Measurements from ENCODE around the gene LUC7L3. TPM values are rescaled to one million over a fixed set of nuclear protein-coding genes. Genes with fewer than 3 reads are reported as not detected.

LUC7L3 gene
- total RNA-seq, 1 experiment from 2014 or later, result 184 TPM

DNA sequence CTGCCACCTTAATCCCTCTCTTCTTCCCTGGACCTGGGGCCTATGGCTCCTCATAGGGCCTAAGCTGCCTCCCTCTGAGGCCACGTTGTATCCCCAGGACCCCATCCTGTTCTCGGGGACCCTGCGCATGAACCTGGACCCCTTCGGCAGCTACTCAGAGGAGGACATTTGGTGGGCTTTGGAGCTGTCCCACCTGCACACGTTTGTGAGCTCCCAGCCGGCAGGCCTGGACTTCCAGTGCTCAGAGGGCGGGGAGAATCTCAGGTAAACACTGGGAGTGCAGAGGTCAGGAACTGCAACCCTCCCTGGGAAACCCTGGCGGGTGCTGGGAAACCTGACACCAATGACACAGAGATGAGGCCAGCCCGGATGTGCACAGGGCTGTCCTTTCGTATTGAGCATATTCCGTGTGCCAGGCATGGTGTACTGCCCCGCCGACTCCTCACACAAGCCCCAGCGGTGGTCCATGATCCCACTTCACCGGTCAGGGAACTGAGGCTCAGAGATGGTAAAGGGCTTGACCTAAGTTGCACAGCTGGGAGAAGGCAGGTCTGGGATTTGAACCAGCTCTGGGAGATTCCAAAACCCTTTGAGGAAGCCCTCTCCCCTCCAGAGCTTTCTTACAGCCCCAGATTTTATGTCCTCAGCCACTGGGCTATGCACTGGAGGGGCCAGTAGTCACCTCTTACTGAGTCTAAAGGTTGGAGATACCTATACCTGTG, 34.6 kb upstream of the LUC7L3 start (continued):
- TF ChIP-seq, protein P1, sequence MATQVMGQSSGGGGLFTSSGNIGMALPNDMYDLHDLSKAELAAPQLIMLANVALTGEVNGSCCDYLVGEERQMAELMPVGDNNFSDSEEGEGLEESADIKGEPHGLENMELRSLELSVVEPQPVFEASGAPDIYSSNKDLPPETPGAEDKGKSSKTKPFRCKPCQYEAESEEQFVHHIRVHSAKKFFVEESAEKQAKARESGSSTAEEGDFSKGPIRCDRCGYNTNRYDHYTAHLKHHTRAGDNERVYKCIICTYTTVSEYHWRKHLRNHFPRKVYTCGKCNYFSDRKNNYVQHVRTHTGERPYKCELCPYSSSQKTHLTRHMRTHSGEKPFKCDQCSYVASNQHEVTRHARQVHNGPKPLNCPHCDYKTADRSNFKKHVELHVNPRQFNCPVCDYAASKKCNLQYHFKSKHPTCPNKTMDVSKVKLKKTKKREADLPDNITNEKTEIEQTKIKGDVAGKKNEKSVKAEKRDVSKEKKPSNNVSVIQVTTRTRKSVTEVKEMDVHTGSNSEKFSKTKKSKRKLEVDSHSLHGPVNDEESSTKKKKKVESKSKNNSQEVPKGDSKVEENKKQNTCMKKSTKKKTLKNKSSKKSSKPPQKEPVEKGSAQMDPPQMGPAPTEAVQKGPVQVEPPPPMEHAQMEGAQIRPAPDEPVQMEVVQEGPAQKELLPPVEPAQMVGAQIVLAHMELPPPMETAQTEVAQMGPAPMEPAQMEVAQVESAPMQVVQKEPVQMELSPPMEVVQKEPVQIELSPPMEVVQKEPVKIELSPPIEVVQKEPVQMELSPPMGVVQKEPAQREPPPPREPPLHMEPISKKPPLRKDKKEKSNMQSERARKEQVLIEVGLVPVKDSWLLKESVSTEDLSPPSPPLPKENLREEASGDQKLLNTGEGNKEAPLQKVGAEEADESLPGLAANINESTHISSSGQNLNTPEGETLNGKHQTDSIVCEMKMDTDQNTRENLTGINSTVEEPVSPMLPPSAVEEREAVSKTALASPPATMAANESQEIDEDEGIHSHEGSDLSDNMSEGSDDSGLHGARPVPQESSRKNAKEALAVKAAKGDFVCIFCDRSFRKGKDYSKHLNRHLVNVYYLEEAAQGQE (IDR thresholded peaks at IDR 0.05; ENCODE audit: low read depth), result no peak
- TF ChIP-seq SRF (IDR thresholded peaks at IDR 0.05; ENCODE audit: low read depth) (no peak), JUND (IDR thresholded peaks at IDR 0.05) (no peak), ZFX (IDR thresholded peaks at IDR 0.05) (peak; percentile 77), SIN3A (IDR thresholded peaks at IDR 0.05; ENCODE audit: low read depth) (no peak), CBX3 (IDR thresholded peaks at IDR 0.05; ENCODE audit: low read depth) (0 out of 2 replicates have a peak, but pooled peaks have one; percentile 3), ELF1 (IDR thresholded peaks at IDR 0.05; ENCODE audit: borderline replicate concordance, low read depth) (no peak), TCF7L2 (IDR thresholded peaks at IDR 0.05; ENCODE audit: borderline replicate concordance, extremely low read depth, insufficient read depth, insufficient read length) (peak; percentile 59), YY1 (IDR thresholded peaks at IDR 0.05; ENCODE audit: extremely low read depth, insufficient replicate concordance, low read depth, low read length) (no peak)
- TF ChIP-seq, protein P2, sequence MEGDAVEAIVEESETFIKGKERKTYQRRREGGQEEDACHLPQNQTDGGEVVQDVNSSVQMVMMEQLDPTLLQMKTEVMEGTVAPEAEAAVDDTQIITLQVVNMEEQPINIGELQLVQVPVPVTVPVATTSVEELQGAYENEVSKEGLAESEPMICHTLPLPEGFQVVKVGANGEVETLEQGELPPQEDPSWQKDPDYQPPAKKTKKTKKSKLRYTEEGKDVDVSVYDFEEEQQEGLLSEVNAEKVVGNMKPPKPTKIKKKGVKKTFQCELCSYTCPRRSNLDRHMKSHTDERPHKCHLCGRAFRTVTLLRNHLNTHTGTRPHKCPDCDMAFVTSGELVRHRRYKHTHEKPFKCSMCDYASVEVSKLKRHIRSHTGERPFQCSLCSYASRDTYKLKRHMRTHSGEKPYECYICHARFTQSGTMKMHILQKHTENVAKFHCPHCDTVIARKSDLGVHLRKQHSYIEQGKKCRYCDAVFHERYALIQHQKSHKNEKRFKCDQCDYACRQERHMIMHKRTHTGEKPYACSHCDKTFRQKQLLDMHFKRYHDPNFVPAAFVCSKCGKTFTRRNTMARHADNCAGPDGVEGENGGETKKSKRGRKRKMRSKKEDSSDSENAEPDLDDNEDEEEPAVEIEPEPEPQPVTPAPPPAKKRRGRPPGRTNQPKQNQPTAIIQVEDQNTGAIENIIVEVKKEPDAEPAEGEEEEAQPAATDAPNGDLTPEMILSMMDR (IDR thresholded peaks at IDR 0.05 in 2 of 3, conservative IDR thresholded peaks at IDR 0.05 in 1 of 3; ENCODE audit: borderline replicate concordance in 1 of 3, insufficient read depth in 1 of 3, low read depth in 2 of 3, low read length in 2 of 3), result no peak
